ENCODE results near the gene SUV39H1. TPM values are rescaled to one million over a fixed set of nuclear protein-coding genes. Genes with fewer than 3 reads are reported as not detected.
"Not testable (repeated sequence)": the region's sequence is repeated elsewhere in the genome, so short reads cannot be mapped to it uniquely, and the experiment has no call there.

Gene SUV39H1
- 1 to 10 TPM; 4.7 to 7.8 (median 5.9) TPM for polyA plus RNA-seq (ENCODE audit: insufficient read length in 4 of 4)

GRCh38 chrX:48696301-48696908 is at the start of gene SUV39H1:
Gene SUV39H1, plus strand, starts transcription at chrX:48696734. Its CDS starts 51 bp downstream, at chrX:48696785.
- DNase-seq (ENCODE audit: low read depth in 4 of 4, low spot score in 3 of 4), result peak; percentile 57 to 76 (median 68)

- peak in 3 of 4 donors; percentile 14 to 24 (median 20) for DNase-seq (ENCODE audit: low read depth in 4 of 4, low spot score in 3 of 4)
Measured at GRCh38 chrX:48648336-48648751, 48.2 kb upstream of the SUV39H1 start.

GRCh38 chrX:48649102-48649501 is 47.4 kb upstream of the SUV39H1 start:
- DNase-seq (ENCODE audit: low read depth in 4 of 4, low spot score in 3 of 4), result no peak

- not testable (repeated sequence) for DNase-seq (ENCODE audit: low read depth in 4 of 4, low spot score in 3 of 4)
Measured at GRCh38 chrX:48652055-48652579, 44.4 kb upstream of the SUV39H1 start.

GRCh38 chrX:48654746-48655145 is 41.8 kb upstream of the SUV39H1 start:
- DNase-seq (ENCODE audit: low read depth in 4 of 4, low spot score in 3 of 4), result not testable (repeated sequence)

- not testable (repeated sequence) for DNase-seq (ENCODE audit: low read depth in 4 of 4, low spot score in 3 of 4)
Measured at GRCh38 chrX:48659686-48660085, 36.8 kb upstream of the SUV39H1 start.

- DNase-seq (ENCODE audit: low read depth in 4 of 4, low spot score in 3 of 4), result no peak
Measured at GRCh38 chrX:48663241-48663640, 33.3 kb upstream of the SUV39H1 start.

GRCh38 chrX:48664156-48664555 is 32.4 kb upstream of the SUV39H1 start:
- DNase-seq (ENCODE audit: low read depth in 4 of 4, low spot score in 3 of 4), result no peak

- no peak for DNase-seq (ENCODE audit: low read depth in 4 of 4, low spot score in 3 of 4)
Measured at GRCh38 chrX:48665991-48666390, 30.5 kb upstream of the SUV39H1 start.

GRCh38 chrX:48666649-48667048 is 29.9 kb upstream of the SUV39H1 start:
- no peak for DNase-seq (ENCODE audit: low read depth in 4 of 4, low spot score in 3 of 4)

- no peak for DNase-seq (ENCODE audit: low read depth in 4 of 4, low spot score in 3 of 4)
Measured at GRCh38 chrX:48667509-48667908, 29.0 kb upstream of the SUV39H1 start.

GRCh38 chrX:48668187-48668586 is 28.3 kb upstream of the SUV39H1 start:
- not testable (repeated sequence) for DNase-seq (ENCODE audit: low read depth in 4 of 4, low spot score in 3 of 4)

GRCh38 chrX:48676106-48676892 is 20.2 kb upstream of the SUV39H1 start:
- DNase-seq (ENCODE audit: low read depth in 4 of 4, low spot score in 3 of 4), result peak; percentile 60 to 76 (median 68)

GRCh38 chrX:48676893-48677270 is 19.7 kb upstream of the SUV39H1 start:
- DNase-seq (ENCODE audit: low read depth in 4 of 4, low spot score in 3 of 4), result no peak

GRCh38 chrX:48677516-48677915 is 19.0 kb upstream of the SUV39H1 start:
- no peak for DNase-seq (ENCODE audit: low read depth in 4 of 4, low spot score in 3 of 4)

GRCh38 chrX:48680467-48680866 is 16.1 kb upstream of the SUV39H1 start:
- not testable (repeated sequence) for DNase-seq (ENCODE audit: low read depth in 4 of 4, low spot score in 3 of 4)

- DNase-seq (ENCODE audit: low read depth in 4 of 4, low spot score in 3 of 4), result not testable (repeated sequence)
Measured at GRCh38 chrX:48680925-48681324, 15.6 kb upstream of the SUV39H1 start.

- no peak for DNase-seq (ENCODE audit: low read depth in 4 of 4, low spot score in 3 of 4)
Measured at GRCh38 chrX:48681539-48682183, 14.9 kb upstream of the SUV39H1 start.

- DNase-seq (ENCODE audit: low read depth in 4 of 4, low spot score in 3 of 4), result not testable (repeated sequence)
Measured at GRCh38 chrX:48682795-48683194, 13.7 kb upstream of the SUV39H1 start.

- DNase-seq (ENCODE audit: low read depth in 4 of 4, low spot score in 3 of 4), result no peak
Measured at GRCh38 chrX:48683411-48683982, 13.0 kb upstream of the SUV39H1 start, which contains the start of gene WAS. Gene WAS, plus strand, starts transcription at chrX:48683799. Its CDS starts 55 bp downstream, at chrX:48683854.

GRCh38 chrX:48684134-48684533 is 12.4 kb upstream of the SUV39H1 start:
- DNase-seq (ENCODE audit: low read depth in 4 of 4, low spot score in 3 of 4), result no peak

All from left renal pelvis (tissue), 4 donors.